ENCODE data around the gene GDE1.
"Not testable (repeated sequence)": the region's sequence is repeated elsewhere in the genome, so short reads cannot be mapped to it uniquely, and the experiment has no call there.

Gene GDE1, protein sequence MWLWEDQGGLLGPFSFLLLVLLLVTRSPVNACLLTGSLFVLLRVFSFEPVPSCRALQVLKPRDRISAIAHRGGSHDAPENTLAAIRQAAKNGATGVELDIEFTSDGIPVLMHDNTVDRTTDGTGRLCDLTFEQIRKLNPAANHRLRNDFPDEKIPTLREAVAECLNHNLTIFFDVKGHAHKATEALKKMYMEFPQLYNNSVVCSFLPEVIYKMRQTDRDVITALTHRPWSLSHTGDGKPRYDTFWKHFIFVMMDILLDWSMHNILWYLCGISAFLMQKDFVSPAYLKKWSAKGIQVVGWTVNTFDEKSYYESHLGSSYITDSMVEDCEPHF

DNA sequence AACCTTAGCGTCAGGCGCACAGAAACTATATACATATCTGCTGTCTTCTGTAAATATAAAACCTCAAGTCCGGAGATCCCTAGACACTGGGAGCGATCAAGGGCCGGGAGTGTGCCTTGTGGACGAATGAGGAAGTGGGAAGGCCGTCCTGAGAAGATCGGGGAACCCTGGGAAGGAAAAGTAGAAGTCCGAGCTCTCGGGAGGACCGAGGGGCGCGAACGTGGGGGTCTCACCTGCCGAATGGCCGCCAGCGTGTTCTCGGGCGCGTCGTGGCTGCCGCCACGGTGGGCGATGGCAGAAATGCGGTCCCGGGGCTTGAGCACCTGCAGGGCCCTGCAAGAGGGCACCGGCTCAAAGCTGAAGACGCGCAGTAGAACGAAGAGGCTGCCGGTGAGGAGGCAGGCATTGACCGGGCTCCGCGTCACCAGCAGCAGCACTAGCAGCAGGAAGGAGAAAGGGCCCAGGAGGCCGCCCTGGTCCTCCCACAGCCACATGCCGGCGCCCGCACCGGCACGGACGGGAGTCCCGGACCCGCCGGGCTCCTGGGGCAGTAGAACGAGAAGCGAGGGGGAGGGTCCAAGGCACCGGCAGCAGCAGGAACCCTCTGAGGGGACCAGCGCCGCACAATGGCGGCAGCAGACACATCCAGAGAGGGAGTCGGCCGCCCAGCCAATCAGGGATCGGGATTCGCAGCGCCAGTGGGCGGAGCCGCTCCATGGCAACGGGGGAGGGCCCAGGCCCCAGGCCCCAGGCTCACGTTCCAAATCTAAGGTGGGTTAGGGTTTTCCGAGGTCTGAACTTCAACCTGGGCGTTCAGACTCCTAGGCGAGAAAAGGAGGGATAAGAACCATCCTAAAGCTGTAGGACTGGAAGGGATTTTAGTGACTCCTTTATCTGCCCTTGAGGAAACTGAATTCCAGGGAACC, at the start of gene GDE1:
TSS of gene GDE1 (minus strand) at position 628 of the 926 bp plus-strand sequence. CDS start at position 494, 134 bp downstream.
- DNase-seq (ENCODE audit: low read depth) = peak; percentile 92

DNA sequence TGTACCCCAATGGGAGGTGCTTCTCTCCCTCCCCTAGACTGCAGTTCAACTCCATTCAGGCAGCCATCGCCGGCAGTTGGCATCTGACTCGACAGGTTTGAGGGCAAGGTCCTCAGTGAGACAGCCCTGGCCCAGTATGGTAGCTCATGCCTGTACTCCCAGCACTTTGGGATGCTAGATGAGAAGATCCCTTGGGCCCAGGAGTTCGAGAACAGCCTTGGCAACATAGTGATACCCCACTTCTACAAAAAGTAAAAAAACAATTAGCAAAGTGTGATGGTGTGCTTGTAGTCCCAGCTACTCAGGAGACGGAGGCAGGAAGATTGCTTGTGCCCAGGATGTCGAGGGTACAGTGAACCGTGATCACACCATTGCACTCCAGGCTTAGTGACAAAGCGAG, 45.7 kb upstream of the GDE1 start:
- no peak for DNase-seq (ENCODE audit: low read depth)

DNA sequence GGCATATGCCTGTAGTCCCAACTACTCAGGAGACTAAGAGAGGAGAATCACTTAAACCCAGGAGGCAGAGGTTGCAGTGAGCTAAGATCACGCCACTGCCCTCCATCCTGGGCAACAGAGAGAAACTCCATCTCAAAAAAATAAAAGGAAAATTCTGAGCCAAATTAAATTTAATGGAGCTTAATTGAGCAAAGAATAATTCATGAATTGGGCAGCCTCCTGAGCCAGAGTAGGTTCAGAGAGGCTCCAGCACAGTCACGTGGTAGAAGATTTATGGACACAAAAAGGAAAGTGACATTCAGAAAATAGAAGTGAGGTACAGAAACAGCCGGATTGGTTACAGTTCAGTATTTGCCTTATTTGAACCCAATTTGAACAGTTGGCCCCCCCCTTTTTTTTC, 44.5 kb upstream of the GDE1 start:
- DNase-seq (ENCODE audit: low read depth) = no peak

DNA sequence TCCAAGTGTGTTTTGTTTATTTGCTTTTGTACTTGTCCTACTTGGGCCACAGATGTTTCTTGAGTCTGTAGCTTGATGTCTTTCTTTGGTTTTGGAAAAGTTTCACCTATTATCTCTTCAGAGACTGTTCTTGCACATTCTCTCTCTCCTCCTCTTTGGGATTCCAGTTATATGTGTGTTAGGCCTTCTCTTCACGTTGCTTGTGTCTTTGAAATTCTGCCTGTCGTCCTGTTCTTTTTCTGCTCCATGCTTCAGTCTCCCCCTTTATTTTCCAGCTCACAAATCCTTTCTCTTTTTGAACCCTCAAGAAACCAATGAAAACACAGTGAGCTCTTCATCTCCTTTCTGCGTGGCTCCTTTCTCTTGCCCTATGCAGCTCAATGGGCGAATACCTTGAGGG, 41.5 kb upstream of the GDE1 start:
- no peak for DNase-seq (ENCODE audit: low read depth)

DNA sequence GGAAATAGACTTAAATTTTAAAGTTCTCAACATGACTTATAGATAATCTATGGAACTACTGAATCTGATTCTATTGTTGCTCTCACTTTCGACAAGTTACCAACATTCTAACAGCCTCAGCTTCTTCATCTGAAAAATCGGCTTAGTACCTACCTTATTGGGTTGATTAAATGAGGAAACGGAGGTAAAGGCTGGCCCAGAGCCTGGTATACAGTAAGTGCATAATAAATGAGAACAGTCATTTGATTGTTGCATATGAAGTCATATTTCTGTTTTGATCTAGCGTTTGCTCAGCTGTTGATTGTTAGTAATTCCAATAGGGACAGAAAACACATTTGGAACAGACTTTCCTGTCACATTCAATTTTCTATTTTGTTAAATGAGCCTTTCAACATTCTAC, 38.2 kb upstream of the GDE1 start:
- no peak for DNase-seq (ENCODE audit: low read depth)

DNA sequence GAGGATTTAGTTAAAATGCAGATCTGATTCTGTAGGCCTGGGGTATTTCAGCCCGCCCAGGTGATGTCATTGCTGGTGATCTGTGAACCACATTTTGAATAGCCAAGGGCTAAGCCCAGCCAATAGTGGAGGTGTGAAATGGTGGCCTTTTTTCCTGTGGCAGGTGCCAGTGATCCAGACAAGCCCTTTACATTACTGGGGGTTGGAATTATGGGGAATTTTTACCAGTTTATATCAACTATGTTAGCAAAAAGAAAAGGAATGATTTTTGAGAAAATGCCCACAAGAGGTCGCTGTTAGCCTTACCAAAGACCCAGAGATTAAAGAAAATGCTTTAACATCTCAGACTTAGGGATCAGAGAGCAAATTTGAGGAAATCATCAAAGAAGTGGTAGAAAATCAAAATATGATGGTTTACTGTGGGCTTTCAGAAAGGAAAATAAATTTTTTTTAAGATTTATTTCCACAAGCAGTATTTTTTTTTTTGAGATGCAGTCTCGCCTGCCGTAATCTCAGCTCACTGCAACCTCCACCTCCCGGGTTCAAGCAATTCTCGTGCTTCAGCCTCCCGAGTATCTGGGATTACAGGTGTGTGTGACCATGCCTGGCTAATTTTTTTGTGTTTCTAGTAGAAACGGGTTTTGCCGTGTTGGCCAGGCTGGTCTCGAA, 37.5 kb upstream of the GDE1 start:
- no peak for DNase-seq (ENCODE audit: low read depth)

DNA sequence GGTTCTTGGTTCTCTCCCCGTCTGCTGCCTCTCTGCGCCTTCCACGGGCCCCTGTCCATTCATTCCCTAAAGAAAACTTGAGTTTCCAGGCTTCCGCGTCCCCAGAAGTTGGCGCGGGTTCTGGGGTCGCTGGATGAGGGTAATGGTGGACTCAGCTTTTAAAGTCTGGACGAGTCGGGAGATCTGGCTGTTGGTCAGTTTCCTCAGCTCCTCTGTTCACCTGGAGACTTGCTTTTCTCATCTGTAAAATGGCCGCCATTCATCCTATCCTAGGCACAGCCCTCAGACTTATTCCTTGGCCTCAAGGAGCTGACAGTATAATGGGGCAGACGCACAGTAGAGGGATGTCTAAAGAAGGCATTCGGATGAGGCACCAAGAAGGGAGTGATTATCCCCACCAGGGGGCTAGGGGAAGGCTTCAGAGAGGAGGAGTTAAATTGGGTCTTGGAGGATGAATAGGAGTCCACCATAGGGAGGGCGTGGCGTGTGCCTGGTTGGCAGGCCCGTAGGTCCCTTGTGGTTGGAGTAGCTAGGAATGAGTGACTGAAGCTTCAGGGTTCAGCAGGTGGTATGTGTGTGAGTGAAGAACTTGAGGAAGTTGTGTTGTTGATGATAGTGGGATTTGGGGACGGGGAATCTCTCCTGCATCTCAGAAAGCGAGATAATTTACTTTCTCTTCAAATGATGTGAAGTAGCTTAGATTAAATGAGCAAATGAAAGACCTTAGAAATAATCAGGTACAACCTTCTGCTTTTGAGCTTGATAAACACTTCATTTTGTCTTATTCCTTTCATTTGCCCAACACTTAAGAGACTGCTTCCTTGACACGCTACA, 34.3 kb upstream of the GDE1 start:
- no peak for DNase-seq (ENCODE audit: low read depth)

DNA sequence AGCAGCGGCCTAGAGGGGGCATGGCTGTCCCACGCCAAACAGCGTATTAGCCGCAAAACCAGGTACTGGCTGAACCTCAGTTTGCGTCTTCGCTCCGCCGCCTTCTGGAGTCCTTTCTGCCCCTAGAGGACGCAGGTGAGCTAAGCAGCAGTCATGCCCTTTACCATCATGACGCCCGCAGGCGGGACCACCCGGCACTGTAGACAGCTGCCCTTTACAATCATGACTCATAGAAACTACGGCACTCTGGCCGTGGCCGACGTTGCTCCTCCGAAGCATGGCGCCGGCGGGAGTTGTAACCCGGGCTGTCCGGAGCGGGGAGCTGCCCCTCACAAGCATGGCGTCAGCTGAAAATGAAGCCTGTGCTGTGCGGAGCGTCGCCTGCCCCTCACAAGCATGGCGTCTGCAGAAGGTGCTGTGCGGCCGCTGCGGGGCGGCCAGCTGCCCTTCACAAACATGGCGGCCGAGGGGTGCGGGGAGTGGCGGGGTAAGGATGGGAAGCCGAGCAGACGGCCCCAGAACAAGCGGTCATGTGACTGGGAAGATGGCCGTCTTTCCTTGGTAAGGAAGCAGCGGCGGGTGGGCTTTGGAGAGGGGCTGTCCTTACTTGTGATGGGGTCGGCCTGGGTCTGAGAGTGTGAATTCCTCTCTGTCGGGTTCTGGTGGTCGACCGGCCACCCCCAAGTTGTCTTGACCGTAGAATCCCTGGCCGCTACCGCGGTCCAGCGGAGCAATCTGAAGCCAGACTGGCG, 33.5 kb upstream of the GDE1 start, which contains the start of gene VPS35L:
TSS of gene VPS35L (plus strand) at position 518 of the 752 bp plus-strand sequence. CDS start at position 545, 27 bp downstream.
- DNase-seq (ENCODE audit: low read depth) = peak; percentile 92

DNA sequence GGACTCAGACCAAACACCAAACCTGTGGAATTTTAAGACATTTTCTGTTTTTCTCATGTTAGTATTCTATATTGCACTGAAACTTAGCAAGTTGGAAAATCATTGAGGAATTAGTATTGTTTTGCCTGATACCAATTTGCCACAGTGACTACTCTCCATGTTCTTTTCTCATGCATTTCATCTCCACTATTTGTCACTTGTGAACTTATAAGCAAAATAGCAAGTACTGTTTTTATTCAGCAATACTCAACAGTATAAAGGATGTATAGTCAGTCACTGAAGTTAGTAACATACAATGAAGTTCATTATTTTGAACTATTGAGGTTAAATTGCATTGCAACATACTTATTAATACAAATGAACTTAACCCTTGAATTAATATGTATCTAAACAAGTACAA, 27.8 kb upstream of the GDE1 start:
- no peak for DNase-seq (ENCODE audit: low read depth)

DNA sequence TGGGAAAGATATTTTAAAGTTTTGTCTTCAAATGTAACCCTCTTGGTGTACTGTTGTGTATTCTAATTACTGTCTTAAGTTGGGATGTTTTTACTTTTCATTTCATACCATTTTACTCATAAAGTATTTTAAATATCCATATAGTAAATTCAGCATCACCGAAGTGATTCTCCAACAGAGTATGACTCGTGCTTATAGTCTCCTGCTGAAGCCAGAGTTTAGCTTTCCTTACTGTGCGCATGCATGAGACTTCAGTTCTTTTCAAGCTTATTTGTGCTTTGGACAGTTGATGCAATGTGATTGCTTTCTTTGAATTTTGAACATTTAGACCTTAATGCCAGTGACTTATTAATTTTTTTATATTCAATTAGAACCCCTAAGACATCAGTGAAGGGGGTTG, 26.2 kb upstream of the GDE1 start:
- DNase-seq (ENCODE audit: low read depth) = no peak

DNA sequence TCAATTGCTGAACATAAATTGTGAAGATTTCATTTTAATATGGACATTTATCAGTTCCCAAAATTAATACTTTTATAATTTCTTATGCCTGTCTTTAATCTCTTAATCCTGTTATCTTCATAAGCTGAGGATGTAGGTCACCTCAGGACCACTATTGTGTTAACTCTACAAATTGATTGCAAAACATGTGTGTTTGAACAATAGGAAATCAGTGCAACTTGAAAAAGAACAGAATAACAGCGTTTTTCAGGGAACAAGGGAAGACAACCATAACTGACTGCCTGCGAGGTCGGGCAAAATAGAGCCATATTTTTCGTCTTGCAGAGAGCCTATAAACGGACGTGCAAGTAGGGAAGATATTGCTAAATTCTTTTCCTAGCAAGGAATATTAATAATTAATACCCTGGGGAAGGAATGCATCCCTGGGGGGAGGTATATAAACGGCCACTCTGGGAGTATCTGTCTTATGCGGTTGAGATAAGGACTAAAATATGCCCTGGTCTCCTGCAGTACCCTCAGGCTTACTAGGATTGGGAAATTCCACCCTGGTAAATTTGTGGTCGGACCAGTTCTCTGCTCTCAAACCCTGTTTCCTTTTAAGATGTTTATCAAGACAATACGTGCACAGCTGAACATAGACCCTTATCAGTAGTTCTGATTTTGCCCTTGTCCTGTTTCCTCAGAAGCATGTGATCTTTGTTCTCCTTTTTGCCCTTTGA, 21.5 kb upstream of the GDE1 start:
- not testable (repeated sequence) for DNase-seq (ENCODE audit: low read depth)

DNA sequence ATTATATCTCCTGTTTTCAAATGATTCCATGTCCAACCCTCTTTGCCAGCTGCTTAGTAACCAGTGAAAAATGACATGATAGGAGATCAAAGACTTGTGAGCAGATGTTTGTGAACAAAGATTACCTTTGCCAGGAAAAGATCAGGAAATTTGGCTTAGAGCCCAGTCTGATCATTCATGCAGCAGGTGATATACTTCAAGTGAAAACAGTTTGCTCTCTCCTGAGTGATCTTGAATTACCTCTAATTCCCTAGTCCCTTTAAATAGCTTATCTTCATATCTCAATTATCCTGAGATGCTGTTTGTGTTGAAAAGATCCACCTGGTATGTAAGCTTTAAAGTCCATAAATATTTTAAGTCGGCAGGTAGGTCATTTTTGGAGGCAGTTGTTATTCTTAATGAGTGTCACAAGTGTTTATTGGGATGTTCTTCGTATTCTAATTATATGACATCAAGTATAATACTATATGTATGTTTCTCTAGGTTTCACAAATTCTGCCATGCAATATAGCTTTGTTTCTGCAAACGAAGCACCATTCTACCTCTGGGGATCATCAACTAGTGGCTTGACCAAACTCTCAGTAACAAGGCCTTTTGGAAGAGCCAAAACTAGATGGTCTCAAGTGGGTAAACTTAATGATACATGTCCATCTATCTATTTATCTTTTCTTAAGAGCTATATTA, 20.4 kb upstream of the GDE1 start:
- no peak for DNase-seq (ENCODE audit: low read depth)

DNA sequence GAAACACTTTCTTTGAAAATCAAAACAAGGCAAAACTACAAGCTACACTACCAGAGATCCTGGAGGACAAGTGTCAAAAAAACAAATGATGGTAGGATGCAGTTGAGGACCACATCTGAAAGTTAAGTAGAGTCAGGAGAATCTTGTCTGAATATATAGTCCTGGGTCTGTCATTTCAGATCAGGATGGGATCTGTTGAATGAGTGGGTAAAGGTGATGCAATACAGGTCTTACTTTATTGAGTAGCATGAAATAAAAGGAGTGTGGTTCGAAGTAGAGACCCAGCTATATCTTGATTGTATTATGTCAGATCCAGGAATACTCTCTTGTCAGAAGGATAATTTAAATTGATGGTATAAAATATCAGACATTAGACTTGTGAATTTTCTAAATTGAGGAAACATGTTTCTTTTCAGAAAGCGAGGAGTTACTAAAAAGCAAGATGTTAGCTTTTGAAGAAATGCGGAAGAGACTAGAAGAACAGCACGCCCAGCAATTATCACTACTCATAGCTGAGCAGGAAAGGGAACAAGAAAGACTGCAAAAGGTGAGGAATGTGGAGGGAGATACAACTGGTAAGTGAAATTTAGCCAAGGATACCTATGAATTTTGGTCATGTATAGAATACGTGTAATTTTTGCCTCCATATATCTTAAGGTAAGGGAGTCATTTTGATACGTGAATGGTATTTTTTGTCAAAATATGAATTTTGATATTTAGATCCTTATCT, 18.5 kb upstream of the GDE1 start:
- DNase-seq (ENCODE audit: low read depth) = no peak

DNA sequence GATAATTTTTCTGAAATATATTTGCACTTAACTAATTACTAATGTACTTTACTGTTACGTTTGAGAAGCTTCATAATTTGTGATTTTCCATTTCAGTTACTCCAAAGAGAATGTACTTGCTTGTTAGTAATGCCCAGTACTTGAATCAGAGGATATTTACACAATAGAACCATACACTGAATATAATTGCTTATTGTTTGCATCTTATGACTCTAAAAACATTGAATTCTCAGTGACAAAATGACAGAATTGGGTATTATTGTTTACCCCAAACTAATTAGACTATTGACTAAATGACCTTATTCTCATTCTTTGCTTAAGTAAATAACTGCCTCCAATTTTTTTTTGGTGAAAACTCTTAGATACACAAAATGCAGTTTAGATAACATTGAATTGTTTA, 10.7 kb upstream of the GDE1 start:
- DNase-seq (ENCODE audit: low read depth) = no peak

DNA sequence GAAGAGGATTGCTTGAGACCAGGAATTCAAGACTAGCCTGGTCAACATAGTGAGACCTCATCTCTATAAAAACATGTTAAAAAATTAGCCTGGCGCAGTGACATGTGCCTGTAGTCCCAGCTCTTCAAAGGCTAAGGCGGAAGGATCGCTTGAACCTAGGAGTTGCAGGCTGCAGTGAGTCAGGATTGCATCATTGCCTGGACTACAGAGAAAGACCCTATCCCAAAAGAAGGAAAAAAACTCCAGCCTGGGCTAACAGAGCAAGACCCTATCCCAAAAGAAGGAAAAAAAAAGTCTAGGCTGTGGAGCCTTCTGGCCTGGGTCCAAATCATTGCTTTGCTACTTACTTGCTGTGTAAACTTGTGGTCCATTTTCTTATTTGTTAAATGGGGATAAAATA, 6.8 kb upstream of the GDE1 start:
- no peak for DNase-seq (ENCODE audit: low read depth)

DNA sequence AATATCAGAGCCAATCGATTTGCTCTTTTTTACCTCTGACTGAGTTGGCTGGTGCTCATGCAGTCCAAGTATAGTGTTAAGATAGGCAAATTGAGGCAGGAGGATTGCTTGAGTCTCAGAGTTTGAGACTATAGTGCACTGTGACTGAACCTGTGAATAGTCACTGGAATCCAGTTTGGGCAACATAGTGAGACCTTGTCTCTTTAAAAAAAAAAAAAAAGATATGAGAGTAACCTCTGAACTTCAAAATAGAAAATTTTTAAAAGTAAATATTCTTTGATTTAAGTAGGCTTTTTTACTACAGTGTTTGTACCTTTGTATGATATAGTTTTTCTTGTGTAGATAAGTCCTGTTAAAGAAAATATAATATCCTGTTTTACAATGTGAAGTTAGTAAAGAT, 5.3 kb upstream of the GDE1 start:
- no peak for DNase-seq (ENCODE audit: low read depth)

DNA sequence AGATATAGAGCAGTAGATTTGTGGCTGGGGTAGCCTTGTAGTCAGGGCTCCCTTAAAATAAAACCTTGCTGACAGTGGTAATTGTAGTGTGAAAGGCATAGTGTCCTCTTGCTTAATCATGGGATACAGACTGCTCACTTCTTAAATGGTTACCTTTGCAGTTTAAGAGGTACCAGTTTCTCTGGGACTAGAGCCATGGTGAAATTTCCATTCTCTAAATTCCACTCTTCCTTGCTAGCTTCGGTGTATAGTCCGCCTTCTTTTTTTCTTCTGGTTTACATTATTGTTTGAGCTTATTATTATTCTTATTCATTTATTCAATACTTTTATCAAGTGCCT, 3.5 kb upstream of the GDE1 start:
- DNase-seq (ENCODE audit: low read depth) = no peak

DNA sequence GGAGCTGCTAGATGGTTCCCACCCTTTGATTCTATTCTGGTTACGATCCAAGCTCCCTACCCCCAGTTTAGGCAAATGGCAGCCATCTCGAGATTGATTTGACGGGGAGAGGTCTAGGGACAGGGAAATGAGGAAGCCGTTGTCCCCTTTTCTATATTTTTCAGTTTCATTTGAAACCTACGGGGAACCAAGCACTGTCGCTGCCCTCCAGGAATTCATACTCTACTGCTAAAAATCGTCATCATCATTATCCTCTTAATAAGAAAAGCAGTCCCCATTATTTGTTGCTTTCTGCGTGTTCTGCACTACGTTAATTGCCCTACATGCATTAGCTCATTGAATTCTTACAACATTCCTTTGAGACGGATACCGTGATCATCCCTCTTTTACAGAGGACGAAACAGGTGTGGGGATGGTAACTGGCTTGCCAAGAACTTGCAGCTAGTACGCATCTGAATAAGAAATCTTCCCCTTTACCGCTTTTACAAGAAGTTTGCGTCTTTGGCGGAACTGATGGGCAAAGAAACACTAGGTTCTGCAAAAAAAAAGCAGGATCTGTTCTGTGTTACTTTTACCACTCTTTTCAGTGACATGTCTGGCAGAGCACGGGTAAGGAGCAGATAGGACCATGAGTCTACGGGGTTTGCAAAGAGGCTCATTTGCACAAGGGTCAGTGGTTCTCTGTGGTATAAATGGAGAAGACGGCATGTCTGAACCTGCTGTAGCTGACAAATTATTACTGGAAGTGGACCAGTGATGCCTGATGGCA, 2.9 kb upstream of the GDE1 start:
- no peak for DNase-seq (ENCODE audit: low read depth)

DNA sequence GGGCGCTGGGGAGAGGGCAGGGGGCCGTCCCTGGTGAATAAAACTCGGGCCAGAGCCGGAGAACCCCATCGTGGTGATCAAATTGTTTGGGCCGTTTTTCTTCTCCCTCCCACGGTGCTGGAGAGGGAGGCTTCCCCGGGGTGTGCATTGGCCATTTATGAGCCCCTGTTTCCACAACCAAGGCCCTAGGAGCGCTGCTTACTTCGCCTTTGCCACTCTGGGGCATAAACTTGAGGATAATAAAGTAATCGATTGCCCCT, 2.4 kb upstream of the GDE1 start:
- DNase-seq (ENCODE audit: low read depth) = no peak
